SH-SY5Y (cell line): ENCODE data around the gene SYCE3.

Experiments used
- GATA2 ChIP-seq: IDR thresholded peaks from 2 replicates; pipeline ENCODE4 v1.6.1; 2011; ENCODE audit warnings: mild to moderate bottlenecking, low read depth, low read length
- GATA3 ChIP-seq: IDR thresholded peaks from 2 replicates; pipeline ENCODE4 v1.6.1; 2011; ENCODE audit warnings: low read depth, mild to moderate bottlenecking, low read length, moderate library complexity

SYCE3 gene

GRCh38 chr22:50562523-50563412 lies at the start of gene SYCE3:
Gene SYCE3 (minus strand): TSS chr22:50562919. CDS start chr22:50556405, 6,514 bp downstream.
- no peak for TF ChIP-seq GATA3

- TF ChIP-seq GATA2 = no peak
- TF ChIP-seq GATA3 = no peak
Observed at GRCh38 chr22:50612168-50612527, 49.4 kb upstream of the SYCE3 start.

- TF ChIP-seq GATA3 (no peak), GATA2 (no peak)
Observed at GRCh38 chr22:50611341-50612060, 48.8 kb upstream of the SYCE3 start.

GRCh38 chr22:50610581-50610980 lies 47.9 kb upstream of the SYCE3 start:
- TF ChIP-seq GATA3 (no peak), GATA2 (no peak)

GRCh38 chr22:50610041-50610451 lies 47.3 kb upstream of the SYCE3 start:
- TF ChIP-seq GATA3 (no peak), GATA2 (no peak)

GRCh38 chr22:50609599-50609998 lies 46.9 kb upstream of the SYCE3 start:
- TF ChIP-seq GATA3 (no peak), GATA2 (no peak)

- TF ChIP-seq GATA3 (no peak), GATA2 (no peak)
Observed at GRCh38 chr22:50608996-50609395, 46.3 kb upstream of the SYCE3 start.

GRCh38 chr22:50607659-50608020 lies 44.9 kb upstream of the SYCE3 start:
- TF ChIP-seq GATA2 (no peak), GATA3 (no peak)

GRCh38 chr22:50606946-50607658 lies 44.4 kb upstream of the SYCE3 start:
- TF ChIP-seq GATA3 (no peak), GATA2 (no peak)

- TF ChIP-seq GATA3 (no peak), GATA2 (no peak)
Observed at GRCh38 chr22:50606165-50606945, 43.6 kb upstream of the SYCE3 start.

- no peak for TF ChIP-seq GATA3
- no peak for TF ChIP-seq GATA2
Observed at GRCh38 chr22:50605613-50606074, 42.9 kb upstream of the SYCE3 start.

GRCh38 chr22:50605002-50605612 lies 42.4 kb upstream of the SYCE3 start:
- TF ChIP-seq GATA3 (no peak), GATA2 (no peak)

- no peak for TF ChIP-seq GATA2
- TF ChIP-seq GATA3 = no peak
Observed at GRCh38 chr22:50604256-50605001, 41.7 kb upstream of the SYCE3 start.
